H1 (cell line): Measurements from ENCODE around the gene ZFP36L2.

Source experiments
- CREB1 ChIP-seq: IDR thresholded peaks from 2 replicates; pipeline ENCODE4 v1.6.1; 2012; ENCODE audit warnings: inconsistent platforms
- CTCF ChIP-seq, 3 experiments: IDR thresholded peaks; 1 replicate in 2 of 3; 2 replicates in 1 of 3; pipeline versions ENCODE4 v1.5.1 to v1.6.1; 2011; ENCODE audit warnings: low read length in 3 of 3, mild to moderate bottlenecking in 3 of 3, inconsistent platforms in 2 of 3, low read depth in 1 of 3, moderate library complexity in 1 of 3; ENCODE audit not compliant: insufficient read depth in 1 of 3; ENCODE audit errors: control extremely low read depth in 1 of 3
- EGR1 ChIP-seq: IDR thresholded peaks from 2 replicates; pipeline ENCODE4 v1.6.1; 2011; ENCODE audit warnings: low read depth, low read length, borderline replicate concordance
- GABPA ChIP-seq: IDR thresholded peaks from 2 replicates; pipeline ENCODE4 v1.6.1; 2011; ENCODE audit warnings: mild to moderate bottlenecking, low read length, moderate library complexity, borderline replicate concordance; ENCODE audit not compliant: insufficient read depth
- MAX ChIP-seq: IDR thresholded peaks from 2 replicates; pipeline ENCODE4 v1.6.1; 2012; ENCODE audit warnings: inconsistent platforms
- POLR2AphosphoS5 ChIP-seq: IDR thresholded peaks from 2 replicates; pipeline ENCODE4 v1.6.1; 2011; ENCODE audit warnings: low read depth, low read length
- RFX5 ChIP-seq: IDR thresholded peaks from 2 replicates; pipeline ENCODE4 v1.6.1; 2011; ENCODE audit warnings: low read depth, low read length, improper control_type of control experiment, borderline replicate concordance
- SAP30 ChIP-seq: fragments of 300-600 bp; sonication (generic); IDR thresholded peaks from 2 replicates; pipeline ENCODE4 v1.7.1; 2012; ENCODE audit warnings: low read length, moderate library complexity, mild to moderate bottlenecking, inconsistent platforms; ENCODE audit not compliant: insufficient read depth, insufficient replicate concordance
- TEAD4 ChIP-seq: IDR thresholded peaks from 2 replicates; pipeline ENCODE4 v1.6.1; 2012; ENCODE audit warnings: low read depth, low read length, inconsistent platforms, mixed read lengths

- TF ChIP-seq TEAD4 (no peak), CTCF (IDR thresholded peaks at IDR 0.05; ENCODE audit: control extremely low read depth in 1 of 3, insufficient read depth in 1 of 3, low read depth in 1 of 3, low read length in 3 of 3) (no peak), MAX (no peak), SAP30 (no peak), CREB1 (no peak), POLR2AphosphoS5 (no peak), GABPA (no peak), EGR1 (no peak), RFX5 (no peak)
Measured at GRCh38 chr2:43269074-43269572, 42.7 kb upstream of the ZFP36L2 start.
